Calu3 (cell line): ENCODE measurements around the gene TSKU. TPM values are rescaled to one million over a fixed set of nuclear protein-coding genes. Genes with fewer than 3 reads are reported as not detected.

Experiments
- BruUV-seq: library from RNA; stranded (reverse); fragments of 400-500 nt; replicated peaks from 2 replicates; lab custom pipeline; 2021; lab: Mats Ljungman, UMichigan
- CTCF ChIA-PET: fragments of 300-600 bp; sonication (Branson Sonifier 250); formaldehyde crosslinking; loops from one replicate; lab custom pipeline; 2022; ENCODE audit warnings: antibody characterized with exemption; lab: Charles Lee
- DNase-seq: peaks from one replicate; pipeline ENCODE4 v3.0.0; 2022
- H3K27ac Mint-ChIP-seq: one replicate; pipeline ENCODE4 v1.8.0; 2022; ENCODE audit warnings: mixed read lengths; ENCODE audit not compliant: unreplicated experiment
- H3K27me3 Mint-ChIP-seq: one replicate; pipeline ENCODE4 v1.8.0; 2022; ENCODE audit warnings: mixed read lengths; ENCODE audit not compliant: unreplicated experiment
- H3K36me3 Mint-ChIP-seq: one replicate; pipeline ENCODE4 v1.8.0; 2022; ENCODE audit warnings: mild to moderate bottlenecking, moderate library complexity, mixed read lengths; ENCODE audit not compliant: insufficient read depth, unreplicated experiment
- H3K4me1 Mint-ChIP-seq: one replicate; pipeline ENCODE4 v1.8.0; 2022; ENCODE audit warnings: mild to moderate bottlenecking, low read depth, mixed read lengths; ENCODE audit not compliant: unreplicated experiment
- H3K4me3 Mint-ChIP-seq: one replicate; pipeline ENCODE4 v1.8.0; 2022; ENCODE audit warnings: mild to moderate bottlenecking, low read depth, moderate library complexity, mixed read lengths; ENCODE audit not compliant: unreplicated experiment
- H3K9me3 Mint-ChIP-seq: one replicate; pipeline ENCODE4 v1.8.0; 2022; ENCODE audit warnings: low read depth, mixed read lengths; ENCODE audit not compliant: unreplicated experiment
- CTCF ChIP-seq: fragments of 200-600 bp; IDR thresholded peaks from one replicate; pipeline ENCODE4 v1.8.0; 2022; ENCODE audit warnings: antibody characterized with exemption; ENCODE audit not compliant: unreplicated experiment
- intact Hi-C: fragments of 100-400 bp; cut with micrococcal nuclease; formaldehyde crosslinking; loops from one replicate; pipeline ENCODE4 v1.10.0; 2022; ENCODE audit not compliant: unreplicated experiment
- total RNA-seq: library from RNA; stranded (reverse); gene quantifications from 2 replicates; pipeline ENCODE4 v1.2.3, GENCODE V29; 2022

The TSKU gene
- total RNA-seq, 1 experiment from 2014 or later: 49.0 TPM

GRCh38 chr11:76750067-76750466, 33.1 kb upstream of the TSKU start:
- peaks cover 20% of the 10 kb centered on the region for H3K4me1 Mint-ChIP-seq
- CTCF ChIA-PET: no interaction called here
- no peak overlapping the region for H3K4me3 Mint-ChIP-seq
- no peaks in the 10 kb centered on the region for H3K9me3 Mint-ChIP-seq
- H3K27me3 Mint-ChIP-seq: no peaks in the 10 kb centered on the region
- no TSS peak for BruUV-seq
- no peak for DNase-seq
- no peak for TF ChIP-seq CTCF
- no peak overlapping the region for H3K27ac Mint-ChIP-seq
- intact Hi-C loops: no loop called here
- no peaks in the 10 kb centered on the region for H3K36me3 Mint-ChIP-seq

- Mint-ChIP-seq H3K4me1 (peaks cover 15% of the 10 kb centered on the region), H3K9me3 (no peaks in the 10 kb centered on the region), H3K36me3 (no peaks in the 10 kb centered on the region), H3K27ac (no peak overlapping the region), H3K27me3 (no peaks in the 10 kb centered on the region), H3K4me3 (no peak overlapping the region)
- BruUV-seq: no TSS peak
- CTCF ChIA-PET: no interaction called here
- intact Hi-C loops: no loop called here
- no peak for DNase-seq
- no peak for TF ChIP-seq CTCF
Measured at GRCh38 chr11:76750746-76751145, 32.4 kb upstream of the TSKU start.

GRCh38 chr11:76752321-76753143, 30.6 kb upstream of the TSKU start:
- BruUV-seq: no TSS peak
- Mint-ChIP-seq H3K36me3 (no peaks in the 10 kb centered on the region), H3K27me3 (no peaks in the 10 kb centered on the region), H3K27ac (no peak overlapping the region), H3K4me1 (peaks cover 11% of the 10 kb centered on the region), H3K9me3 (no peaks in the 10 kb centered on the region), H3K4me3 (no peak overlapping the region)
- no peak for TF ChIP-seq CTCF
- CTCF ChIA-PET: interaction anchor here (1.6 kb wide), 1 partner anchor 17 kb away, joined by 4 read pairs; no protein-coding TSS in a partner anchor
- DNase-seq: peak; percentile 19
- intact Hi-C loops: no loop called here

GRCh38 chr11:76753449-76753848, 29.7 kb upstream of the TSKU start:
- CTCF ChIA-PET: interaction anchor here (1.6 kb wide), 1 partner anchor 16 kb away, joined by 4 read pairs; no protein-coding TSS in a partner anchor
- no peak for DNase-seq
- BruUV-seq: no TSS peak
- no peak overlapping the region for H3K4me3 Mint-ChIP-seq
- no peaks in the 10 kb centered on the region for H3K9me3 Mint-ChIP-seq
- H3K27ac Mint-ChIP-seq: no peak overlapping the region
- H3K27me3 Mint-ChIP-seq: peaks cover 5% of the 10 kb centered on the region
- TF ChIP-seq CTCF: no peak
- H3K36me3 Mint-ChIP-seq: no peaks in the 10 kb centered on the region
- peaks cover 11% of the 10 kb centered on the region for H3K4me1 Mint-ChIP-seq
- intact Hi-C loops: no loop called here
